ENCODE measurements around the gene MTUS2. TPM values are rescaled to one million over a fixed set of nuclear protein-coding genes. Genes with fewer than 3 reads are reported as not detected.

Gene MTUS2
- total and polyA plus RNA-seq, 9 of the 15 experiments (the other 6 are each of a cell fraction or from before 2014, with no cell fraction given), result 0.01 to 0.28 (median 0.06) TPM; not detected in 1

- Histone ChIP-seq H4K20me1 (replicated peaks; ENCODE audit: control insufficient read depth, insufficient read depth, low read length) (peaks cover 12% of the 10 kb centered on the region), H3K27me3 (ENCODE audit: control insufficient read depth in 2 of 2, insufficient read depth in 2 of 2, low read length in 2 of 2) (peaks cover 2 to 17% of the 10 kb centered on the region in 2 experiments; a peak in 2 of 5 replicates), H3K4me2 (ENCODE audit: insufficient read depth, low read length) (no peak overlapping the region), H2AFZ (ENCODE audit: low read depth, low read length) (no peak overlapping the region), H3K9me3 (replicated peaks; ENCODE audit: control insufficient read depth, insufficient read depth, low read depth, low read length) (no peaks in the 10 kb centered on the region), H3K36me3 (ENCODE audit: control insufficient read depth, insufficient read depth, low read length) (0 out of 3 replicates have a peak, but pooled peaks cover 6% of the 10 kb centered on the region), H3K27ac (ENCODE audit: extremely low read depth, low read depth, low read length) (no peak overlapping the region), H3K9me1 (ENCODE audit: control insufficient read depth, insufficient read depth, low read length) (no peaks in the 10 kb centered on the region), H3K4me3 (no peak overlapping the region), H3K9ac (ENCODE audit: insufficient read depth in 1 of 2, low read depth in 2 of 2, low read length in 2 of 2) (no peak overlapping the region), H3K4me1 (replicated peaks in 1 of 2; ENCODE audit: control insufficient read depth in 2 of 2, insufficient read depth in 2 of 2, low read length in 2 of 2) (no peaks in the 10 kb centered on the region; a peak in 2 of 5 replicates), H3K79me2 (ENCODE audit: control insufficient read depth, insufficient read depth, low read length) (no peaks in the 10 kb centered on the region)
- intact Hi-C loops (cut with micrococcal nuclease) (loop anchor here (2.0 kb wide), 1 partner anchor 200 kb away; no protein-coding TSS in a partner anchor), in situ Hi-C loops (cut with MboI) (no loop called here)
- ChIA-PET POLR2A (interaction anchor here (1.0 to 2.0 kb wide), 4 partner anchors 14 to 199 kb away, joined by 3 to 4 read pairs (median 3); no protein-coding TSS in a partner anchor), CTCF (ENCODE audit: low intra/inter-chr PET ratio) (interaction anchor here (0.7 to 0.9 kb wide), 5 partner anchors 200 to 606 kb away, joined by 3 to 5 read pairs (median 4); no protein-coding TSS in a partner anchor)
- WGBS (ENCODE audit: insufficient coverage, low coverage, missing lambda C conversion rate), result 20% methylated on average over 15 of the region's 16 CpGs
- BruUV-seq (replicated peaks), result no TSS peak
- peak; percentile 73 to 79 (median 78) for DNase-seq (ENCODE audit: extremely low read depth in 1 of 4, low spot score in 3 of 4)
- FAIRE-seq, result peak; percentile 86
- ATAC-seq, result peak; percentile 90
- TF ChIP-seq CTCF (IDR thresholded peaks at IDR 0.05 in 2 of 3, conservative IDR thresholded peaks at IDR 0.05 in 1 of 3; ENCODE audit: insufficient read depth in 2 of 3, low read depth in 1 of 3, low read length in 3 of 3) (peak; percentile 77 to 83 (median 80)), ZC3H8 (IDR thresholded peaks at IDR 0.05) (no peak), ZNF444 (CRISPR knock-in tag; IDR thresholded peaks at IDR 0.05) (no peak), STAG1 (CRISPR knock-in tag; IDR thresholded peaks at IDR 0.05; ENCODE audit: borderline replicate concordance) (peak; percentile 61; the same call in 1 of the 2 replicates), NR2C1 (IDR thresholded peaks at IDR 0.05) (peak; percentile 34; the same call in 1 of the 2 replicates), NR2C1 (tag; IDR thresholded peaks at IDR 0.05) (0 out of 2 replicates have a peak, but pooled peaks have one; percentile 63), POLR2G (IDR thresholded peaks at IDR 0.05; ENCODE audit: low read depth, low read length) (peak; percentile 40; the same call in 1 of the 2 replicates), CCAR2 (IDR thresholded peaks at IDR 0.05; ENCODE audit: low read depth, low read length) (no peak), KDM1A (IDR thresholded peaks at IDR 0.05) (peak; percentile 80 to 83), HDAC2 (IDR thresholded peaks at IDR 0.05) (peak; percentile 79; the same call in 1 of the 2 replicates), ZNF785 (CRISPR knock-in tag; IDR thresholded peaks at IDR 0.05) (no peak), ZNF445 (CRISPR knock-in tag; IDR thresholded peaks at IDR 0.05; ENCODE audit: low read depth) (no peak), POLR2AphosphoS2 (IDR thresholded peaks at IDR 0.05; ENCODE audit: low read length) (0 out of 2 replicates have a peak, but pooled peaks have one; percentile 25), ZNF165 (CRISPR knock-in tag; IDR thresholded peaks at IDR 0.05; ENCODE audit: borderline replicate concordance) (no peak), RAD21 (CRISPR knock-in tag; conservative IDR thresholded peaks at IDR 0.05 in 1 of 2, IDR thresholded peaks at IDR 0.05 in 1 of 2) (peak; percentile 66 to 71), ZNF696 (CRISPR knock-in tag; conservative IDR thresholded peaks at IDR 0.05) (no peak), TEAD4 (IDR thresholded peaks at IDR 0.05; ENCODE audit: low read length) (peak; percentile 44; the same call in 1 of the 2 replicates), TEAD4 (CRISPR knock-in tag; IDR thresholded peaks at IDR 0.05; ENCODE audit: borderline replicate concordance) (no peak), OTX1 (CRISPR knock-in tag; IDR thresholded peaks at IDR 0.05) (no peak), BCL6 (CRISPR knock-in tag; IDR thresholded peaks at IDR 0.05) (no peak), ZNF76 (CRISPR knock-in tag; IDR thresholded peaks at IDR 0.05; ENCODE audit: borderline replicate concordance) (no peak)
Observed at GRCh38 chr13:29508130-29508875, 688.2 kb downstream of the MTUS2 start.

Measured in K562 (cell line).